Cerebellar nuclear complex (tissue), 1 donor: ENCODE data around the gene ACBD4.

Source experiments
- DNase-seq, 2 experiments: peaks; one replicate each; lab custom pipeline; 2025; lab: John Stamatoyannopoulos, UW

ACBD4 gene

GRCh38 chr17:45136846-45137560 lies 1.5 kb downstream of the ACBD4 start:
- no peak for DNase-seq

GRCh38 chr17:45137561-45138305 lies 2.2 kb downstream of the ACBD4 start:
- no peak for DNase-seq

GRCh38 chr17:45138911-45139532 lies 3.5 kb downstream of the ACBD4 start:
- no peak for DNase-seq

- DNase-seq = no peak
Measured at GRCh38 chr17:45139533-45139920, 4.0 kb downstream of the ACBD4 start.

- DNase-seq = no peak
Measured at GRCh38 chr17:45143094-45143670, 7.7 kb downstream of the ACBD4 start.

DNA sequence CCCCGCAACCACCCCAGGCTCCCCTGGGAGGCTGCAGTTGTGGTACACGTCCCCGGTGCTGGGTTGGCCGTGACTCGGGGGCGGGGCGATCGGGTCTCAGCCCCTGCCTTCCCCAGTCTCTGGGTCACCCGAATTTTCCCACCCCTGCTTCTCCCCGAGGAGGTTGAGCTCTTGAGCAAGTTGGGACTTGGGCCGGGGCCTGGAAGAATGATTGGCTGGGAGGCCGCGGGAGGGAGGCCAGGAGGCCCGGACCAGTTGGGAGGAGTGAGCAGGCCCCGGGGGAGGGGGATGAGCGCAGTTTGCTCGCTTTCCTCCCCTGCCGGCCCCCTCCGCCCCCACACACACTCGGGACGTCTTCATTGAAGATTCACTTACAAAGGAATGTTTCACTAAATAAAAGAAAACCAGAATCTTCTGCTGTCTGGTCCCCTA lies 8.3 kb downstream of the ACBD4 start:
- DNase-seq = no peak

- DNase-seq = no peak
Measured at GRCh38 chr17:45144199-45145034, 8.9 kb downstream of the ACBD4 start.

- no peak for DNase-seq
Measured at GRCh38 chr17:45145035-45145389, 9.5 kb downstream of the ACBD4 start.

- no peak for DNase-seq
Measured at GRCh38 chr17:45146166-45146565, 10.7 kb downstream of the ACBD4 start.

DNA sequence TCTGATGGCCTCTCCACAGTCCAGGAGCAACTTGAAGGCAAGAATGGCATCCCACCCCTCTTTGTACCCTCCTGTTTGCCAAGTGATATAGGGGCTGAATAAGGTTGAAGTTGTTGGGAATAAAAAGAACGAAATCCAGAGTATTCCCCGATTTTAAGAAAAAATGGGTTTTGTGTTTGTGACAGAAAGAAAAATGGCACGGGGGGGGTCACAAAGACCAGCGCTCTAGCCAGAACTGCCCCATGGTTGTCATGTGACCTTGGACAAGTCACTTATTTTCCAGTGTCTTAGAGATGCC lies 11.1 kb downstream of the ACBD4 start:
- no peak for DNase-seq

- DNase-seq = no peak
Measured at GRCh38 chr17:45146890-45147580, 11.5 kb downstream of the ACBD4 start.

DNA sequence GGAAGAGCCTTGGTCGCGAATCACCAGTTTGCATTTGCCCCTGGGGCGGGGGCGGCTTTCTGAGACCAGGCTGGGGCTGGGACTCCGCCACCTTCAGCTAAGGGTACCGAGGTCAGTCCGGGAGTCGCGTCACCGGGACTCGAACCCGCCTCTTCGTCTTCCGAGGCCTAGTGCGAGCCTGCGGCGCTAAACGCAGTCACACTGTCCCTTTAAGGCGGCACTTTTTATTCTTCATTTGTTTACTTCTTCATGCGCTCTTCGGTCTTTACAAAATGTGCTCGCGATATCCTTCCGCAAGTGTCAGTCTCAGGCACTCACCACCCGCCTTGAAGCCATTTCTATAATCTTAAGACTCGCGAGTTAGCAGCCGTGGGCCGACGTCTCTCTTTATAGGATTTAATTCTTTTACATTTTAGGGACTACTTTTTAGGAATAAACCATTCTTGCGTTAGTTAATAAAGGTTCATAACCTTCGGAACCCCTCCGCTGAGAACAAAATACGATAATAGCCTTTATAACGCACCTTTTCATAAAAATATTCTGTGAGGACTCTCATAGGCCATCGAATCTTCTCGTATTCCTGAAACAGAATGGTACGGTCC lies 12.2 kb downstream of the ACBD4 start:
- DNase-seq = peak in 1 of 2 experiments; percentile 67

- peak; percentile 94 to 96 for DNase-seq
Measured at GRCh38 chr17:45148183-45149036, 12.9 kb downstream of the ACBD4 start, which contains the start of gene HEXIM1. TSS of gene HEXIM1 (plus strand) at chr17:45148475. CDS start at chr17:45149191, 716 bp downstream.

GRCh38 chr17:45149037-45149668 lies 13.7 kb downstream of the ACBD4 start:
- DNase-seq = peak; percentile 18 to 55

GRCh38 chr17:45149669-45150664 lies 14.5 kb downstream of the ACBD4 start:
- DNase-seq = no peak

DNA sequence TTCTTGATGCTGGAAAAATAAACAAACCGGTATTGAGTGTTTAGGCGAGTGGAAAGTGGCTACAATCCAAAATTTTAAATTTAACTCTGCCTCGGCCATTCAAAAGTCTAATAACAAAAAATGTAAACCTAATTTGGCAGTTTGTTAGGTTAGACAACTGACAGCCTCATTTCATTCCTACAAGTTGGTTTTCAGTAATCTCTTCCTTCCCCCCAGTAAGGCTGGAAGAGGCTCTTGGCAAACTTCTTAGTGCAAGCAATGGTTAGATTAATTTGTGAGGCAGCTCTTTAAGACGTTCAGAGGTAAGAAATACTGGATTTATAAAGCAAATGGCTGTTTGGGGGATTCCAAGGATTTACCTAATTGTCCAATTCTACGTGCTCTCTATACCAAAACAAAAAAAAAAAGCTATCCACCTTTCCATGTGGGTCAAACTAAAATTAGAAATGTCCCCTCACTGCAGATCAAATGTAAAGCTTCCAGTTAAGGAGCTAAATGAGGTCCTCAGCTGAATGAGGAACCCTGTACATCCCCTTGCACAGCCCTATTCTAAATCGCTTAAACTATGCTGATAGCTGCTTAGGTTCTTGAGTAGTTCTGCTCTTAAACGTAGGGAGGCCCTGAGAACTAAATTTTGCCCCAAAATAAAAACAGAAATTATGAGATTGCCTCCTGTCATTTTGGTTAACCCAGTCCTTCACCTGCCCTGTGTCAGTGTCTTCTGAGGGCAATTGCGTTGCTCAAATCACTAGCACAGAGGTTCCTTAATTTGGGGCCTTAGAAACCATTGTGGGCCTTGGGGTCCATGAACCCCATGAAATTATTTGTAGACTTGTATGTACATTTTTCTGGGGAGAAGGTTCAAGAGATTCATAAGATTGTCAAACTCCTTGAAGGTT lies 15.7 kb downstream of the ACBD4 start:
- DNase-seq = no peak

- DNase-seq = no peak
Measured at GRCh38 chr17:45155029-45155428, 19.5 kb downstream of the ACBD4 start.
